HEK293 (cell line): Measurements from ENCODE around the gene RALGAPA2.

Experiments
- CTCF ChIA-PET: fragments of 350-600 bp; formaldehyde crosslinking; extraction: SDS; loops from one replicate; lab custom pipeline; 2021; ENCODE audit warnings: antibody characterized with exemption; lab: Yijun Ruan, JAX
- POLR2A ChIA-PET: fragments of 300-600 bp; formaldehyde crosslinking; extraction: SDS; loops from one replicate; lab custom pipeline; 2020; ENCODE audit warnings: antibody characterized with exemption, inconsistent platforms; lab: Yijun Ruan, JAX
- H3K27ac ChIP-seq: fragments of 200-500 bp; sonication (Bioruptor generic); 2 replicates; pipeline ENCODE4 v1.5.1; 2014; ENCODE audit warnings: low read depth, low read length, control low read depth, inconsistent platforms; ENCODE audit errors: extremely low read depth
- H3K36me3 ChIP-seq, 2 experiments: fragments of 200-500 bp in 1 of 2; sonication (Bioruptor generic) in 1 of 2; 1 replicate in 1 of 2; 2 replicates in 1 of 2; pipeline ENCODE4 v1.5.1; 2014 to 2017; ENCODE audit warnings: inconsistent platforms in 2 of 2, low read length in 2 of 2; ENCODE audit not compliant: control insufficient read depth in 2 of 2, insufficient read depth in 1 of 2
- H3K4me1 ChIP-seq: fragments of 200-500 bp; sonication (Bioruptor generic); 2 replicates; pipeline ENCODE4 v1.5.1; 2014; ENCODE audit warnings: mild to moderate bottlenecking, low read length, inconsistent platforms; ENCODE audit not compliant: control insufficient read depth, insufficient read depth
- H3K4me3 ChIP-seq: 2 replicates; pipeline ENCODE4 v1.5.1; 2011; ENCODE audit warnings: low read depth, mild to moderate bottlenecking, control low read depth, low read length, moderate library complexity
- H3K9me3 ChIP-seq: fragments of 200-500 bp; sonication (Bioruptor generic); 2 replicates; pipeline ENCODE4 v1.5.1; 2014; ENCODE audit warnings: low read depth, low read length, inconsistent platforms; ENCODE audit not compliant: control insufficient read depth, insufficient read depth
- SCRT2 ChIP-seq: fragments of 450-650 bp; formaldehyde crosslinking; IDR thresholded peaks from 2 replicates; pipeline ENCODE4 v1.5.1; 2016; ENCODE audit warnings: missing biosample characterization, missing genetic modification characterization
- SP7 ChIP-seq: fragments of 450-650 bp; formaldehyde crosslinking; IDR thresholded peaks from 2 replicates; pipeline ENCODE4 v1.5.1; 2016; ENCODE audit warnings: missing biosample characterization, missing genetic modification characterization
- ZBTB26 ChIP-seq: fragments of 450-650 bp; formaldehyde crosslinking; optimal IDR thresholded peaks from 2 replicates; pipeline ENCODE3; 2016; ENCODE audit warnings: missing biosample characterization, mild to moderate bottlenecking, missing genetic modification characterization
- ZBTB48 ChIP-seq: fragments of 450-650 bp; formaldehyde crosslinking; IDR thresholded peaks from 2 replicates; pipeline ENCODE4 v1.5.1; 2016; ENCODE audit warnings: missing biosample characterization, missing genetic modification characterization
- ZBTB8A ChIP-seq: fragments of 450-650 bp; formaldehyde crosslinking; IDR thresholded peaks from 2 replicates; pipeline ENCODE4 v1.5.1; 2016; ENCODE audit warnings: missing biosample characterization, missing genetic modification characterization
- ZFHX2 ChIP-seq: fragments of 450-650 bp; formaldehyde crosslinking; conservative IDR thresholded peaks from 2 replicates; pipeline ENCODE4 v1.5.1; 2016; ENCODE audit warnings: missing biosample characterization, missing genetic modification characterization
- ZNF121 ChIP-seq: fragments of 450-650 bp; formaldehyde crosslinking; IDR thresholded peaks from 2 replicates; pipeline ENCODE4 v1.5.1; 2016; ENCODE audit warnings: missing biosample characterization, missing genetic modification characterization
- ZNF138 ChIP-seq: fragments of 450-650 bp; formaldehyde crosslinking; IDR thresholded peaks from 2 replicates; pipeline ENCODE4 v1.5.1; 2016; ENCODE audit warnings: missing biosample characterization, missing genetic modification characterization, borderline replicate concordance
- ZNF24 ChIP-seq: fragments of 450-650 bp; formaldehyde crosslinking; IDR thresholded peaks from 2 replicates; pipeline ENCODE4 v1.5.1; 2016; ENCODE audit warnings: missing biosample characterization, missing genetic modification characterization
- ZNF335 ChIP-seq: fragments of 450-650 bp; formaldehyde crosslinking; conservative IDR thresholded peaks from 2 replicates; pipeline ENCODE4 v1.5.1; 2016; ENCODE audit warnings: missing biosample characterization, missing genetic modification characterization
- ZNF843 ChIP-seq: fragments of 450-650 bp; formaldehyde crosslinking; IDR thresholded peaks from 2 replicates; pipeline ENCODE4 v1.5.1; 2016; ENCODE audit warnings: missing biosample characterization, missing genetic modification characterization
- TF ChIP-seq, protein P1 (sequence below): fragments of 450-650 bp; formaldehyde crosslinking; IDR thresholded peaks from 2 replicates; pipeline ENCODE4 v1.5.1; 2016; ENCODE audit warnings: missing biosample characterization, missing genetic modification characterization

RALGAPA2 gene

DNA sequence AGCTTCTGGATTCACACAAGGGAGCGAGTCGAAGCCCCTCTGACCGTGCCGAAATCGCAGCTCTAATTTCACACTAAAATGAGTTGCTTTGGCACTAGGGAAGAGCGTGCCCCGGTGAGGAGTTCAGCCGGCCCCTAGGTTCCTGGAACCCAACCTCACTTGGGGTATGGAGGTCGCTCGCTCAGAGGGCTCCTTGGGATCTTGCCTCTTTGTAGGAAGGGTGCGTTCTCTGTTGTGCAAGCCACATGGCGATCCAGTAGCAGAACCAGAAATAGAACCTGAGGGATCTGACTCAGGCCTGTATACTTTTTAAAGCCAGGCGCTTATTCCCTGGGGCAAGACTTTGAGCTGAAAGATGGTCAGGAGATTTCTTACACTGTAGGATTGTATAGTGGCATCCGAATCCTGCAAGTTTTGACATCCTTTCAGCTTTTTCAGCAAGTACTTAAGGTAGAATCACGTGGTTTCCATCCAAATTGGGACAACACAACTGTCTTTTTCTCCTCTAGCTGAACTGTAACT is 861 bp upstream of the RALGAPA2 start:
- H3K9me3 ChIP-seq: no peaks in the 10 kb centered on the region
- H3K36me3 ChIP-seq: no peaks in the 10 kb centered on the region
- peak overlapping the region; percentile 64 for H3K27ac ChIP-seq
- ChIA-PET CTCF (interaction anchor here (0.6 to 0.9 kb wide), 3 partner anchors 33 to 380 kb away, joined by 3 to 4 read pairs (median 4); no protein-coding TSS in a partner anchor), POLR2A (interaction anchor here (0.6 to 1.4 kb wide), 5 partner anchors 16 to 463 kb away, joined by 3 to 6 read pairs (median 4); no protein-coding TSS in a partner anchor)
- peak overlapping the region; percentile 33 for H3K4me3 ChIP-seq
- TF ChIP-seq ZNF335 (tag by site-specific recombination) (0 out of 2 replicates have a peak, but pooled peaks have one; percentile 21), SP7 (tag by site-specific recombination) (0 out of 2 replicates have a peak, but pooled peaks have one; percentile 3), ZNF138 (no peak), ZBTB48 (tag by site-specific recombination) (peak; percentile 72)
- 0 out of 2 replicates have a peak, but pooled peaks cover 5% of the 10 kb centered on the region for H3K4me1 ChIP-seq

- TF ChIP-seq ZFHX2 (tag by site-specific recombination): peak; percentile 13; the same call in 1 of the 2 replicates
- peak; percentile 92 for TF ChIP-seq ZBTB8A (tag by site-specific recombination)
- TF ChIP-seq ZNF335 (tag by site-specific recombination): peak; percentile 51
- TF ChIP-seq ZBTB26 (tag by site-specific recombination): peak; percentile 60
- no peak for TF ChIP-seq ZNF121 (tag by site-specific recombination)
- CTCF ChIA-PET: interaction anchor here (0.7 kb wide), 1 partner anchor 112 kb away, joined by 3 read pairs; no protein-coding TSS in a partner anchor
- no peaks in the 10 kb centered on the region for H3K9me3 ChIP-seq
- H3K4me1 ChIP-seq: 0 out of 2 replicates have a peak, but pooled peaks cover 5% of the 10 kb centered on the region
- POLR2A ChIA-PET: interaction anchor here (0.6 to 1.4 kb wide), 9 partner anchors 10 to 214 kb away, joined by 3 to 6 read pairs (median 3); no protein-coding TSS in a partner anchor
- H3K4me3 ChIP-seq: peak overlapping the region; percentile 76
- H3K27ac ChIP-seq: peak overlapping the region; percentile 64; the same call in 1 of the 2 replicates
- no peaks in the 10 kb centered on the region for H3K36me3 ChIP-seq
Observed at GRCh38 chr20:20712004-20712473, 405 bp downstream of the RALGAPA2 start.

GRCh38 chr20:20711413-20711812 is 1.0 kb downstream of the RALGAPA2 start:
- Histone ChIP-seq H3K36me3 (no peaks in the 10 kb centered on the region), H3K27ac (no peak overlapping the region), H3K4me1 (0 out of 2 replicates have a peak, but pooled peaks cover 7% of the 10 kb centered on the region), H3K9me3 (no peaks in the 10 kb centered on the region), H3K4me3 (peak overlapping the region; percentile 76)
- TF ChIP-seq, protein P1, sequence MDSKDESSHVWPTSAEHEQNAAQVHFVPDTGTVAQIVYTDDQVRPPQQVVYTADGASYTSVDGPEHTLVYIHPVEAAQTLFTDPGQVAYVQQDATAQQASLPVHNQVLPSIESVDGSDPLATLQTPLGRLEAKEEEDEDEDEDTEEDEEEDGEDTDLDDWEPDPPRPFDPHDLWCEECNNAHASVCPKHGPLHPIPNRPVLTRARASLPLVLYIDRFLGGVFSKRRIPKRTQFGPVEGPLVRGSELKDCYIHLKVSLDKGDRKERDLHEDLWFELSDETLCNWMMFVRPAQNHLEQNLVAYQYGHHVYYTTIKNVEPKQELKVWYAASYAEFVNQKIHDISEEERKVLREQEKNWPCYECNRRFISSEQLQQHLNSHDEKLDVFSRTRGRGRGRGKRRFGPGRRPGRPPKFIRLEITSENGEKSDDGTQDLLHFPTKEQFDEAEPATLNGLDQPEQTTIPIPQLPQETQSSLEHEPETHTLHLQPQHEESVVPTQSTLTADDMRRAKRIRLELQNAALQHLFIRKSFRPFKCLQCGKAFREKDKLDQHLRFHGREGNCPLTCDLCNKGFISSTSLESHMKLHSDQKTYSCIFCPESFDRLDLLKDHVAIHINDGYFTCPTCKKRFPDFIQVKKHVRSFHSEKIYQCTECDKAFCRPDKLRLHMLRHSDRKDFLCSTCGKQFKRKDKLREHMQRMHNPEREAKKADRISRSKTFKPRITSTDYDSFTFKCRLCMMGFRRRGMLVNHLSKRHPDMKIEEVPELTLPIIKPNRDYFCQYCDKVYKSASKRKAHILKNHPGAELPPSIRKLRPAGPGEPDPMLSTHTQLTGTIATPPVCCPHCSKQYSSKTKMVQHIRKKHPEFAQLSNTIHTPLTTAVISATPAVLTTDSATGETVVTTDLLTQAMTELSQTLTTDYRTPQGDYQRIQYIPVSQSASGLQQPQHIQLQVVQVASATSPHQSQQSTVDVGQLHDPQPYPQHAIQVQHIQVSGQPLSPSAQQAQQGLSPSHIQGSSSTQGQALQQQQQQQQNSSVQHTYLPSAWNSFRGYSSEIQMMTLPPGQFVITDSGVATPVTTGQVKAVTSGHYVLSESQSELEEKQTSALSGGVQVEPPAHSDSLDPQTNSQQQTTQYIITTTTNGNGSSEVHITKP: peak; percentile 73
- TF ChIP-seq SCRT2 (tag by site-specific recombination) (no peak), ZNF24 (tag by site-specific recombination) (no peak), ZNF843 (no peak)
- POLR2A ChIA-PET: no interaction called here
- CTCF ChIA-PET: no interaction called here
